Naive thymus-derived CD4-positive, alpha-beta T cell (primary cell): ENCODE results near the gene PPM1G. TPM values are rescaled to one million over a fixed set of nuclear protein-coding genes. Genes with fewer than 3 reads are reported as not detected.

Source experiments
- ATAC-seq: fragments of 150-1000 bp; cut with Tn5 transposase; 2 replicates; pipeline ENCODE4 v1.10.0; 2021; ENCODE audit warnings: mild to moderate bottlenecking, moderate library complexity
- CTCF ChIA-PET: fragments of 350-600 bp; sonication (Branson Sonifier 250); formaldehyde crosslinking; loops from one replicate; lab custom pipeline; 2021; ENCODE audit warnings: antibody characterized with exemption; lab: Charles Lee
- POLR2A ChIA-PET: fragments of 350-600 bp; sonication (Branson Sonifier 250); formaldehyde crosslinking; loops from one replicate; lab custom pipeline; 2021; ENCODE audit warnings: antibody characterized with exemption, inconsistent platforms; lab: Charles Lee
- DNase-seq, 9 donors: peaks; one replicate each; pipeline versions ENCODE4 v3.0.0 to v3.0.0-alpha.2; 2020 to 2022; ENCODE audit warnings: mixed read lengths in 1 of 9
- H3K27ac ChIP-seq: one replicate; pipeline ENCODE4 v1.7.0; 2013; ENCODE audit warnings: mild to moderate bottlenecking, low read depth, low read length, moderate library complexity
- H3K27me3 ChIP-seq, 2 donors: one replicate each; pipeline ENCODE4 v1.7.0; 2013; ENCODE audit warnings: low read length in 2 of 2, mild to moderate bottlenecking in 2 of 2, moderate library complexity in 2 of 2; ENCODE audit not compliant: control insufficient read depth in 2 of 2, insufficient read depth in 2 of 2
- H3K36me3 ChIP-seq, 3 experiments: 1 replicate in 2 of 3; 2 replicates in 1 of 3; pipeline ENCODE4 v1.7.0; 2013; ENCODE audit warnings: low read length in 3 of 3, mild to moderate bottlenecking in 3 of 3, moderate library complexity in 1 of 3; ENCODE audit not compliant: insufficient read depth in 3 of 3, control insufficient read depth in 2 of 3
- H3K4me1 ChIP-seq, 2 donors: one replicate each; pipeline ENCODE4 v1.7.0; 2013; ENCODE audit warnings: low read length in 2 of 2, mild to moderate bottlenecking in 2 of 2, moderate library complexity in 1 of 2; ENCODE audit not compliant: control insufficient read depth in 2 of 2, insufficient read depth in 2 of 2
- H3K4me3 ChIP-seq: 2 replicates; pipeline ENCODE4 v1.7.0; 2013; ENCODE audit warnings: mild to moderate bottlenecking, low read length
- H3K9me3 ChIP-seq, 3 experiments: 1 replicate in 2 of 3; 2 replicates in 1 of 3; pipeline ENCODE4 v1.7.0; 2013; ENCODE audit warnings: low read length in 3 of 3; ENCODE audit not compliant: control insufficient read depth in 2 of 3
- H3K27ac Mint-ChIP-seq, 9 donors: one replicate each; pipeline ENCODE4 v1.8.0; 2020 to 2022; ENCODE audit warnings: mixed read lengths in 9 of 9, mild to moderate bottlenecking in 8 of 9, moderate library complexity in 5 of 9, inconsistent platforms in 2 of 9
- H3K27me3 Mint-ChIP-seq, 5 donors: one replicate each; pipeline ENCODE4 v1.8.0; 2021 to 2022; ENCODE audit warnings: mixed read lengths in 5 of 5, mild to moderate bottlenecking in 1 of 5
- H3K36me3 Mint-ChIP-seq, 5 donors: one replicate each; pipeline ENCODE4 v1.8.0; 2020 to 2022; ENCODE audit warnings: mixed read lengths in 5 of 5, mild to moderate bottlenecking in 3 of 5, inconsistent platforms in 1 of 5
- H3K4me1 Mint-ChIP-seq, 7 donors: one replicate each; pipeline ENCODE4 v1.8.0; 2020 to 2022; ENCODE audit warnings: mixed read lengths in 7 of 7, mild to moderate bottlenecking in 3 of 7, inconsistent platforms in 1 of 7
- H3K4me3 Mint-ChIP-seq, 10 donors: one replicate each; pipeline ENCODE4 v1.8.0; 2020 to 2022; ENCODE audit warnings: mild to moderate bottlenecking in 10 of 10, mixed read lengths in 10 of 10, moderate library complexity in 6 of 10, inconsistent platforms in 2 of 10
- H3K9me3 Mint-ChIP-seq, 11 donors: one replicate each; pipeline ENCODE4 v1.8.0; 2020 to 2022; ENCODE audit warnings: mixed read lengths in 11 of 11, mild to moderate bottlenecking in 4 of 11, inconsistent platforms in 1 of 11, moderate library complexity in 1 of 11
- intact Hi-C, 2 donors: fragments of 100-400 bp; cut with micrococcal nuclease; formaldehyde crosslinking; loops; one replicate each; pipeline ENCODE4 v1.15.1; 2023
- polyA plus RNA-seq, 2 donors: library from polyadenylated mRNA; unstranded; fragments of 300-500 nt; fragmentation: Illumina TruSeq; gene quantifications; one replicate each; pipeline ENCODE4 v1.2.3, GENCODE V29; 2021
- total RNA-seq, 6 experiments: library from RNA in 5 of 6; stranded (reverse) in 5 of 6; gene quantifications; 1 replicate in 5 of 6; 2 replicates in 1 of 6; pipeline ENCODE4 v1.2.3 and lab custom pipeline; 2021 to 2026

Gene PPM1G
- total and polyA plus RNA-seq, 7 experiments from 2014 or later, result 39.5 to 107 (median 51.6) TPM

DNA sequence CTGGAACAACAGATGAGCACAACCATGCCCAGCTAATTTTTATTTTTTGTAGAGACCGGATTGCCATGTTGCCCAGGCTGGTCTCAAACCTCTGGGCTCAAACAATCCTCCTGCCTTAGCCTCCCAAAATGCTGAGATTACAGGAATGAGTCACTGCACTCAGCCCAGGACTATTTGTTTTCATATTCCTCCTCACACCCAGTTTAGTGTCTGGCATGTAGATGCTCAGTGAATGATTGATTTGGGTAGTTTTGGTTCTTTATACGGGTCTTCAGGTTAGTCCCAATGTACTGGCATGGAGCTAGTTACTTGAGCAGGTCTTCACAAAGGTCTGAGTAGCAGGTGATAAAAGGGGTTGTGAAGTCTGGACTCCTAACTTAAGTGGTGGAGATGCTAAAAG, 45.5 kb downstream of the PPM1G start:
- Histone ChIP-seq H3K27ac (no peak overlapping the region), H3K4me1 (peaks cover 5 to 7% of the 10 kb centered on the region in 2 donors), H3K9me3 (no peaks in the 10 kb centered on the region), H3K4me3 (no peak overlapping the region), H3K36me3 (peaks cover 16 to 41% (median 19%) of the 10 kb centered on the region in 3 experiments), H3K27me3 (no peaks in the 10 kb centered on the region)
- peaks cover 0 to 22% (median 11%) of the 10 kb centered on the region in 5 donors for H3K36me3 Mint-ChIP-seq
- no peaks in the 10 kb centered on the region for H3K9me3 Mint-ChIP-seq
- no peaks in the 10 kb centered on the region for H3K27me3 Mint-ChIP-seq
- H3K4me1 Mint-ChIP-seq, result peaks cover 4 to 17% (median 13%) of the 10 kb centered on the region in 7 donors
- H3K27ac Mint-ChIP-seq, result peak overlapping the region in 1 of 9 donors; percentile 28
- ATAC-seq, result no peak
- ChIA-PET CTCF (no interaction called here), POLR2A (interaction anchor here (0.7 to 10.6 kb wide), 5 partner anchors 7 to 267 kb away, joined by 3 to 65 read pairs (median 3); partner anchors contain the start of gene GTF3C2)
- DNase-seq, result no peak
- H3K4me3 Mint-ChIP-seq, result no peak overlapping the region
- intact Hi-C loops, result no loop called here

DNA sequence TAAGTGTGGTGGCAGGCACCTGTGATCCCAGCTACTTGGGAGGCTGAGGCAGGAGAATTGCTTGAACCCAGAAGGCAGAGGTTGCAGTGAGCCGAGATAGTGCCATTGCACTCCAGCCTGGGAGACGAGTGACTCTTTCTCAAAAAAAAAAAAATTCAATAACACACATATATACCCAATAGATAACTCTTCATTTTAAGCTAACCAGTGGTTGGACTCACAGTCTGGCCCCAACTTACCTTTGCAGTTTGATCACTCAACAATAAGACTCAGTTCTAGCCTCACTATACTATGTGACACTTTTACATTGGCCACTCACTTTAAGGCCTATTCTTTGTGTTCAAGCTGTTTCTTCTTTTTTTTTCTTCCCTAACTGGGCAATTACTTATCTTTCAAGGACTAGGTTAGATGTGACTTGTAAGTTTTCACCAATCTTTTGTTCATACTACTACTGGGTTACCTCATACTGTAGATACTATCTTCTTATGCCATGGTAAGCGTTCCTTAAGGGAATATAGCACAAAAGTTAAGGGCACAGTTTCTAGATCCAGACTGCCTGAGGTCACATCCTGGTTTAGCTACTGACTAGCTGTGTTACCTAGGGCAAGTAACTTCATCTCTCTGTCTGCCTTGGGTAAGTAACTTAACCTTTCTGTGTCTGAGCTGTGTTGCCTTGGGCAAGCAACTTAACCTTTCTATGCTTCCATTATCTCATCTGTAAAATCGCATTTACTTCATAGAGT, 46.5 kb downstream of the PPM1G start:
- no peaks in the 10 kb centered on the region for H3K27me3 Mint-ChIP-seq
- peaks cover 6 to 18% (median 14%) of the 10 kb centered on the region in 7 donors for H3K4me1 Mint-ChIP-seq
- POLR2A ChIA-PET, result interaction anchor here (0.9 to 1.1 kb wide), 2 partner anchors 39 to 266 kb away, joined by 3 read pairs; partner anchors contain the start of genes CCDC121 and GPN1
- Histone ChIP-seq H3K4me1 (peaks cover 4 to 5% of the 10 kb centered on the region in 2 donors), H3K4me3 (no peak overlapping the region), H3K27ac (no peak overlapping the region), H3K9me3 (no peaks in the 10 kb centered on the region), H3K27me3 (no peaks in the 10 kb centered on the region), H3K36me3 (peaks cover 13 to 38% (median 13%) of the 10 kb centered on the region in 3 experiments)
- H3K36me3 Mint-ChIP-seq, result peaks cover 0 to 25% (median 14%) of the 10 kb centered on the region in 5 donors
- no peak for ATAC-seq
- CTCF ChIA-PET, result no interaction called here
- H3K4me3 Mint-ChIP-seq, result no peak overlapping the region
- intact Hi-C loops, result no loop called here
- no peaks in the 10 kb centered on the region for H3K9me3 Mint-ChIP-seq
- peak overlapping the region in 2 of 9 donors; percentile 20 to 59 for H3K27ac Mint-ChIP-seq
- no peak for DNase-seq

DNA sequence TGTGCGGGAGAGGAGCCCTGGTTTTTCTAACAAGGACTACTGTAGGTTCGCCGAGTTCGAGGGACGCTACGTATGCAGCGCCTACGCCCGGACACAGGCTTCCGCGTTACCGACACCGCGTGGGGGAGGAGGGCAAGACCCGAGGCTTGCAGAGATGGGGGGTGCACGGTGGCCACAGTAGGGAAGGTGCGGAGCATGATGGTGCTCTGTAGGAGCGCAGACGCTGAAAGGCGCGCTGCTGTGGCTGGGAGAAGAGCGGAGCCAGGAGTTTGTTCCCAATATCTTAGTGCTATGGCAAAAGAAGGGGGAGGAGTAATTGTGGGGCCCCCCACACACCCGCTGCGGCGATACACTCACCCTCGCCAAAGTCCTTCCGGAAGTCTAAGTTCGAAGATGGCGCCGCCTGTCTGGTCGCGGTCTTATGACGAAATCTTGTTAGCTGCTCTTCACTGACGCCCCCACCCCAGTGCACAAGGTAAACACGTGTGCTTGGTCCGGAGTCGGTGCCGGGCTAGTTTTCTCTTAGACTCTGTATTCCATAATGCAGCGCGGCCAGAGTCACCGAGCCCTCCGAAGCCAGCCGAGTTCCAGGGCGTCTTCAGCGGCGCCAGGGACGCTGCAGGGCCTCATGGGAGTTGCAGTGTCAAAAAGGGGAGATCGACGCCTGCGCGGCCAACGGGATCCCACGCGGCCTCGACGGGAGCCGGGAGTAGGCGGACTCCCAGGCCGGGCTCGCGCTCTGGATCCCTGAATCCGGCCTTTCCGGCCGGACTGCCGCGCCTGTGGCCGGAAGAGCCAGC, 52.8 kb downstream of the PPM1G start, which contains the start of gene GTF3C2:
Gene GTF3C2 (minus strand): TSS at position 383 of the 800 bp plus-strand sequence. CDS start 13,210 bp downstream, outside the sequence.
- H3K27ac Mint-ChIP-seq, result peak within 1 kb of the TSS; percentile 96 to 100 (median 99)
- peaks cover 0 to 8% (median 4%) of the 10 kb centered on the region in 5 donors for H3K36me3 Mint-ChIP-seq
- Histone ChIP-seq H3K36me3 (peaks cover 0 to 12% (median 0%) of the 10 kb centered on the region in 3 experiments), H3K27ac (peak within 1 kb of the TSS; percentile 91), H3K4me1 (peaks cover 24 to 34% of the 10 kb centered on the region in 2 donors), H3K27me3 (no peaks in the 10 kb centered on the region), H3K9me3 (no peaks in the 10 kb centered on the region), H3K4me3 (peak within 1 kb of the TSS; percentile 96)
- peak within 1 kb of the TSS; percentile 95 to 100 (median 98) for H3K4me3 Mint-ChIP-seq
- no peaks in the 10 kb centered on the region for H3K27me3 Mint-ChIP-seq
- ChIA-PET POLR2A (interaction anchor here (1.0 to 2.9 kb wide), 13 partner anchors 12 to 274 kb away, joined by 3 to 65 read pairs (median 5); partner anchors contain the start of genes ATRAID, EIF2B4, MPV17 and NRBP1), CTCF (interaction anchor here (1.0 kb wide), 2 partner anchors 13 to 16 kb away, joined by 3 to 4 read pairs; no protein-coding TSS in a partner anchor)
- H3K9me3 Mint-ChIP-seq, result peaks cover 0 to 6% (median 0%) of the 10 kb centered on the region in 11 donors
- peak; percentile 76 to 94 (median 92) for DNase-seq
- intact Hi-C loops, result loop anchor here (1.0 to 5.0 kb wide), 17 partner anchors 14 to 1324 kb away; partner anchors contain the start of genes ATRAID (in 2 of the 2), EIF2B4 (in 2 of the 2), IFT172 (in 2 of the 2) and MPV17 (in 2 of the 2)
- H3K4me1 Mint-ChIP-seq, result peaks cover 38 to 63% (median 56%) of the 10 kb centered on the region in 7 donors
- peak; percentile 85 for ATAC-seq

DNA sequence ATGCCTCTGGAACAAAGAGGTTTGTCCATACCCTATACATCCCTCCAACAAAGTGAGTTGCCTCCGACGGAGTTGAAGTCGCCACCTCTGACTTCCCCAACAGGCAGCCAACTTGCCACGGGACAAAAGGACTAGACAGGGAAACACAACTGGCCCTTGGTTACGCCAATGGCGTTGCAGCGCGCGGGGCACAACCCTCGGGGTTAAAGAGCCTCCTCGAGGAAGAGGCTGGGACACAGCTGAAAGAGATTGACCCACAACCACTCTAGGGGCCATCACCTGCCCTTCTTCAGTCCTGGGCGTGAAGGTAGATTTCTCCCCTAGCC, 53.4 kb downstream of the PPM1G start:
- intact Hi-C loops, result loop anchor here (1.0 to 5.0 kb wide), 16 partner anchors 14 to 1324 kb away; partner anchors contain the start of genes IFT172 (in 2 of the 2), NRBP1 (in 2 of the 2), PPM1G (in 2 of the 2) and AGBL5 (in 1 of the 2)
- Mint-ChIP-seq H3K36me3 (peaks cover 0 to 8% (median 4%) of the 10 kb centered on the region in 5 donors), H3K9me3 (peaks cover 0 to 6% (median 0%) of the 10 kb centered on the region in 11 donors), H3K4me3 (peak overlapping the region; percentile 95 to 100 (median 98)), H3K27ac (peak overlapping the region; percentile 96 to 100 (median 99)), H3K27me3 (no peaks in the 10 kb centered on the region), H3K4me1 (peaks cover 40 to 68% (median 60%) of the 10 kb centered on the region in 7 donors)
- Histone ChIP-seq H3K4me1 (peaks cover 24 to 36% of the 10 kb centered on the region in 2 donors), H3K4me3 (peak overlapping the region; percentile 96), H3K27ac (peak overlapping the region; percentile 91), H3K36me3 (peaks cover 0 to 12% (median 0%) of the 10 kb centered on the region in 3 experiments), H3K27me3 (no peaks in the 10 kb centered on the region), H3K9me3 (no peaks in the 10 kb centered on the region)
- DNase-seq (no peak), ATAC-seq (peak; percentile 34)
- CTCF ChIA-PET, result no interaction called here
- POLR2A ChIA-PET, result interaction anchor here (1.0 to 2.9 kb wide), 12 partner anchors 11 to 274 kb away, joined by 3 to 65 read pairs (median 6); partner anchors contain the start of genes ATRAID, EIF2B4, MPV17 and NRBP1

DNA sequence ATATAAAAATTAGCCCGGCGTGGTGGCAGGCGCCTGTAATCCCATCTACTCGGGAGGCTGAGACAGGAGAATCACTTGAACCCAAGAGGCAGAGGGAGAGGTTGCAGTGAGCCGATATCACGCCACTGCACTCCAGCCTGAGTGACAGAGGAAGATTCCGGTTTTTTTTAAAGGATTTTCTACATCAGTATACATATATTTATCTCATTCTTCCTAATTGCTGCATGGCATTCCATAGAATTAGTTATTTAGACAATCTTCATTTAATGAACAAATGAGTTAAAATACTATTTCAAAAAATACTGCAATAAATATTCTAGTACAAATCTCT, 54.8 kb downstream of the PPM1G start:
- Mint-ChIP-seq H3K4me3 (peak overlapping the region in 9 of 10 donors; percentile 42 to 100 (median 66)), H3K27ac (peak overlapping the region in 2 of 9 donors; percentile 39 to 52), H3K4me1 (peaks cover 40 to 81% (median 67%) of the 10 kb centered on the region in 7 donors), H3K36me3 (peaks cover 0 to 11% (median 7%) of the 10 kb centered on the region in 5 donors), H3K9me3 (peaks cover 0 to 6% (median 0%) of the 10 kb centered on the region in 11 donors), H3K27me3 (no peaks in the 10 kb centered on the region)
- no peak overlapping the region for H3K27ac ChIP-seq
- no peaks in the 10 kb centered on the region for H3K9me3 ChIP-seq
- no peak overlapping the region for H3K4me3 ChIP-seq
- H3K36me3 ChIP-seq, result peaks cover 0 to 12% (median 0%) of the 10 kb centered on the region in 3 experiments
- intact Hi-C loops, result no loop called here
- H3K4me1 ChIP-seq, result peaks cover 24 to 36% of the 10 kb centered on the region in 2 donors
- no peak for ATAC-seq
- no peaks in the 10 kb centered on the region for H3K27me3 ChIP-seq
- ChIA-PET CTCF (no interaction called here), POLR2A (interaction anchor here (0.7 to 4.2 kb wide), 2 partner anchors 31 to 37 kb away, joined by 5 to 21 read pairs; partner anchors contain the start of gene MPV17)
- no peak for DNase-seq
